Umbilical cord (tissue), 2 donors: ENCODE measurements around the gene FCMR. TPM values are rescaled to one million over a fixed set of nuclear protein-coding genes. Genes with fewer than 3 reads are reported as not detected.

Experiments
- DNase-seq: peaks from one replicate; pipeline ENCODE4 v3.0.0-alpha.2; 2015; ENCODE audit warnings: low spot score
- total RNA-seq: library from RNA; depleted of rRNA; stranded (reverse); fragments of >200 nt; gene quantifications from one replicate; pipeline ENCODE4 v1.2.3, GENCODE V29; 2014; ENCODE audit warnings: low replicate concordance; ENCODE audit not compliant: insufficient read depth

The FCMR gene
- total RNA-seq, 1 donor from 2014 or later = not detected

GRCh38 chr1:206923009-206923960, 1.5 kb upstream of the FCMR start:
- DNase-seq = no peak

GRCh38 chr1:206922524-206922923, 783 bp upstream of the FCMR start:
- DNase-seq = no peak

- DNase-seq = no peak
Observed at GRCh38 chr1:206918076-206918475, 3.7 kb downstream of the FCMR start.

DNA sequence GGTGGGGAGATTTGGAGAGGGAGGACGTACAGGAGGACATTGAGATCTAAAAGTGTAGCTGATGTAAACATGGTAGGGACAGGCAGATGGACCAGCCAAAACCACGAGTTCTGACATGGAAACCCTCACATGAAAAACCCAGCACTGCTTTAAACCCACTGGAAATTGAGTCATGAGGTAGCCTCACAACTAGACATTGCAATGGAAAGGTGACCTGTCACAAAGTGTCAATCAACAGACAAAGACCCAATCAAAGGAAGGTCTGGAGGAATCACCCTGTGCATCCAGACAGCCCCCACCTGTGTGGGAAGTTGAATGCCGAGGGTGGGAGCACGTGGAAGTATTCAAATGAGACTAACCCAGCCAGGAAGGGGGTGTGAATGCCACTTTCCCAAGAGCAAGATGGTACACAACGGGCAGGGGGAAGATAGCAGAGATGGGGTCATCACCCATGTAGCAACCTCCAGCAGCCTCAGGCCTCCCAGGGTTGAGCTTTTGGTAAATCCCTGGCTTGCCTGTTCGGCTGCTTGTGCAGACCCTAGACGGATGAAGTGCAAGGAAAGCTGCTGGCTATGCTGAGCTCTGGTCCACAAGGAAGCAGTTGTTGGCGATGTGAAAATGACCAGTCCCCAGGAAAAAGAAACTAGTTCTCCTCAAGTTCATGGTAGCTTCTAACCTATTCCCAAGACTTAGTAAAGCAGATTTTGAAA, 5.6 kb downstream of the FCMR start:
- no peak for DNase-seq

DNA sequence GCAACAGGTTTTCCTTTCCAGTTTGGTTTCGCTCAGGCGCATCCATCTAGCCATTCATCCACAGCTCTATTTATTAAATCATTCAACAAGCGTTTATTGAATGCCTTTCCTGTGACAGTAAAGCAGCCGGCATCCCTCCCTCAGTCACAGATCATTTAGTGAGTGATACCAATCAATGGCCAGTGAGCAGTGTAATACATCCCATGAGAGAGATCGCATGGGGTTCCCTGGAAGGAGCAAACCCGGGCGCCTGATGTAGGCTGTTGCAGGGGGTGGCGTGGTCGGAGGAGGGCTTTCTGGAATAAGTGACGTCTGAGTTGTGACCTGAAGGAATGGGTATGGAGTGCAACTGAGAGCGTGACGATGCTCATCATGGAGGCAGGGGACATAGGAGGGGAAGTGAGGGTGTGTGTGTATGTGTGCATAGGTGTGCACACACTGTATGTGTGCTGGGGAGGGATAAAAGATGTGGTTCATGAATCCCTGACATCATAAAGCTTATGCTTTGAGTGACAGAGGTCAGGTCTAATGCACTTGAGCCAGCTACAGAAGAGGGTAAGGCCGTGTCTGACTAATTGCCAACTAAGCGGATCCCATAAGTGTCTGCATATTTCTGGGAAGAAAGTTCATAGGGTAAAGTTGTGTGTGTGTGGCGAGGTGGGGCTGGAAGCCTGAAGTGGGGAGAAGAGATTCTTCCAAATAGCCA, 6.6 kb downstream of the FCMR start:
- DNase-seq = no peak

DNA sequence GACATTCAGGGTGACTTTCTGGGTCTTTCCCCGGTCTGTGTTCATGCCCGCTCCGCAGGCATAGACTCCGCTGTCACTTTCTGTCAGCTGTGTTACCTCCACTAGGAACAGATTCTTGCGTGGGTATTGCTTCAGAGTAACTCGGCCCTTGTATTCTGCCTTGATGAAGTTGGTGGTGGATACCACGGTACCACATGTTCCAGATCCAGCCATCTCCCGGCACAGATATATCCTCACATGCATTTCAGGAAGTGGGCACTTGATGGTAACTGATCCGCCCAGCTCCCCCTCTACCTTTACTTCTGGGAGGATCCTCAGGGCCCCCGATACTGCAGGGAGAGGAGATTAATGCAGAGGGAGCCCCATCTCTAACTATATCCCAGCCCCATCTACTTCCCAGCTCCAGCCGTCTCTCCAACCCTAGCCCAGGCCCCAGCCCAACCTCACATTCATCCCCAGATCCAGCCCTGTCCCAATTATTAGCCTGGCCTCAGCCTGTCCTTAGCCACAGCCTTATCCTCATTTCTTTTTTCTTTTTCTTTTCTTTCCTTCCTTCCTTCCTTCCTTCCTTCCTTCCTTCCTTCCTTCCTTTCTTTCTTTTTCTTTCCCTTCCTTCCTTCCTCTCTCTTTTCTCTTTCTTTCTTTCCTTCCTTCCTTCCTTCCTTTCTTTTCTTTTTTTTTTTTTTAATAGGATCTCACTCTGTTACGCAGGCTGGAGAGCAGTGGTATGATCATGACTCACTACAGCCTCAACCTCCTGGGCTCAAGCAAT, 7.8 kb downstream of the FCMR start:
- no peak for DNase-seq

DNA sequence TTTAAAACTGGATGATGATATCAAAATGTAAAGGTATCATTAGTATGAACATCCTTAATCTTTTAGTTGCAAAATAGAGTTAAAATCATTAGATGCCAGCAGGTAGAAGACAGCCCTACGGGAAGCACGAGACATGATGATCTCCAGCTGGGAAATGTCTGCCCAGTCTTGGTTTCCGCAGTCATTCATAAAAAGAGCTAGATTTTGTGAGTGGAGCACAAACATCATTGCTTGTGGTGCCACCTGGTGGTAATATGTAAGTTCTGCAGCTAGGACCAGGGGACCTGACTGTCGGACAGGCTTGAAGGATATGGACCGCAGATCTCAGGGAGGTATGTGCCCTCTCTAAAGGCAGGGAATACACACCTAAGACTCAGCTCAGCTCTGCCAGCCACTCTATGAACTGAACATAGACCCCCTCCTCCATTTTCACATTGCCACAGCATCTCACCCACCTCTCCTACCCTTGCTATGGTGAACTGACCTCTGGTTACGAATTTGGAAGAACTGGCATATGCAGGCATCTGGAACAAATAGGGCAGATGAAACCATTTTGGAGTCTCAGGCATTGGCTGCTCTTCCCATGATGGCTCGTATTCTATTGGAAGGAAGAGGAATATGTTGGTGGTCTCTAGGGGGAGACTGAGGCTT, 9.2 kb downstream of the FCMR start:
- DNase-seq = peak; percentile 88

DNA sequence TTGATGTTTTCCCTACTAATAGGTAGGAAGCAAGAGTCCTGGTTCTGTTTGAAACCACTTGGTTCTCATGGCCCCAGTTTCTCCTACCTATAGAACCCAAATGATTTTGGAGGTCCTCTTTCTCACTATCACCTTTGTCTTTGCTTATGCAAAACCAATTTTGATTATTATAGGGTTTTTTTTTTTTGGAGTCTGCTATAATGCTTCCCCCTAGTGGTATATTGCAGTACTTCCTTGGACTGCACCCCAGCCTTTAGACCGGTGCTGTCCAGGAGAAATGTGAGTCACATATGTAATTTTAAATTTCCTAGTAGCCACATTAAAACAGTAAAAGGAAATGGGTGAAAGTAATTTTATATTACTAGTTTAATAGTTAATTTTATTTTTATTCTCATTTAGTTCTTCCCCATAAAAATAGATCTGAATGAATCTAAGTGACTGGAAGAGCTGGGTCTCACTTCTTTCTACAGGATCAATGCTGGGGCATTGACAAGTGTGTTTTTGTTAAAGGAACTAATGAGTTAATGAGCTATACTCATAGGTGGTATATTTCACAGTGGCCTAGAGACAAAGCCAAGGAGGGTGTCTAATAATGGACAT, 10.6 kb downstream of the FCMR start:
- peak; percentile 50 for DNase-seq

GRCh38 chr1:206909883-206910318, 11.8 kb downstream of the FCMR start:
- DNase-seq = no peak

GRCh38 chr1:206909161-206909882, 12.4 kb downstream of the FCMR start:
- peak; percentile 41 for DNase-seq

- DNase-seq = no peak
Observed at GRCh38 chr1:206908038-206908437, 13.7 kb downstream of the FCMR start.

GRCh38 chr1:206907304-206907991, 14.3 kb downstream of the FCMR start:
- DNase-seq = no peak

- no peak for DNase-seq
Observed at GRCh38 chr1:206905295-206906164, 16.2 kb downstream of the FCMR start.

DNA sequence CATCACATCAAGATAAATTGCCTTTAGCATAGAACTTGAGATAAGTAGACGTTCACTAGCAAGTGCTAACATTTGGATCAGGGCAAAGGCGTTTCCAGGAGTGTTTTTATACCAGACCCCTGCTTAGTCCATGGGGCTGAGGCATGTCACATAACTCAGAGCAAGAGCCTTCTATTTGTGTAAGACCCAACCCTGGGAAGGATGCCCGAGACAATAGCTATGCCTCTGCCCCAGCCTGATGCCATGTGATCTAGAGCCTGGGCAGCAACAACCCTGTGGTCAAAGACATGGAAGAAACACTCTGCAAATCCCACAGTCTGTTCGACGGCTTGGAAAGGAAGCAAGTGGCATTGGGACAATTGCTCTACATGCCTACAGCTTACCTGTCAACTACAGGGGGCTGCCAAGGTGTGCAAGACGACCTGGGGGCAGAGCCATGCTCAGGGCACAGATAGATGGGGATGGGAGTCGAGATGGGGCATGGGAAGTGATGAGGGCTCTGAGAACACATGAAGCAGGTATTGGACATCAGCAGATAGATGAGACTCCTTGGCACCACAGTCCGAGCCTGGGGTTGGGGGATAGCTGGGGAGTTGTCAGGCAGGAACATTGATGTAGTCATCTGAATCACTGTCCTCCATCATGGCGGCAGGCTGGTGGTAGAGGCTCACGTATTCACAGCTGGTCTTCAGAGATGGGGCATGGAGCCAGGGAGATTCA, 17.2 kb downstream of the FCMR start:
- no peak for DNase-seq

DNA sequence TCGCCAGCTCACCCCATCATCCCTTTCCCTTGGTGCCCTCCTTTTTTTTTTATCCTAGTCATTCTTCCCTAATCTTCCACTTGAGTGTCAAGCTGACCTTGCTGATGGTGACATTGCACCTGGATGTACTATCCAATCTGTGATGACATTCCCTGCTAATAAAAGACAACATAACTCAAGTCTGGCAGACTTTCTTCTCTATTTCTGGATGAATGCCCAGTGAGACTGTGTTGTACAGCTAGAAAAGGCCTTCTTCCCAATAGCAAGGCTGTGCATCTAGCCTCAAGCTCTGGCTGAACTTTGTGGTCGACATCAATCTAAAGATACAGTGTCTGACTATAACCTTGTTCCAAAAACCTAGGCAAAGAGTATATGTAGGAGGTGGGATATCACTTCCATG, 18.1 kb downstream of the FCMR start:
- DNase-seq = no peak

- no peak for DNase-seq
Observed at GRCh38 chr1:206902702-206903101, 19.0 kb downstream of the FCMR start.

DNA sequence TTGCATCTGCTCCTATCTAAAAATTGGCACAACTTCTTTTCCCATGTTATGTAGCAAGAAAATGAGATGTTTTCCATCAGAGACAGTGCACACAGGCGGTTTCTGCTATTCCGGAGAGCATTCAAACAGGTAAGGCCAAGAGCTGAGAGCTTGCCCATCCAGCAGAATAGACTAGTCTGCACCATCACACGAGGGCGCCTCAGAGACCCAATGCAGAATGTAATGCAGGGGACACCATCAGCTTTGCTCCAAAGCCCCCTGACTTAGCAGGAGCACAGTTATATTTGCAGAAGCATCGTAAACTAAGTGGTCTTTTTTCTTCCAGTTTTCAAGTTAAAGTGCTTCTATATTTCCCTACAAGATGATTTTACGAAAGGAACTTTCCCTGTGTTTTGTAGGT, 19.8 kb downstream of the FCMR start:
- no peak for DNase-seq
